ENCODE results near the gene TNFAIP2. TPM values are rescaled to one million over a fixed set of nuclear protein-coding genes. Genes with fewer than 3 reads are reported as not detected.

Gene TNFAIP2
- total RNA-seq, 4 donors from 2014 or later = 28.6 to 37.2 (median 31.2) TPM

DNA sequence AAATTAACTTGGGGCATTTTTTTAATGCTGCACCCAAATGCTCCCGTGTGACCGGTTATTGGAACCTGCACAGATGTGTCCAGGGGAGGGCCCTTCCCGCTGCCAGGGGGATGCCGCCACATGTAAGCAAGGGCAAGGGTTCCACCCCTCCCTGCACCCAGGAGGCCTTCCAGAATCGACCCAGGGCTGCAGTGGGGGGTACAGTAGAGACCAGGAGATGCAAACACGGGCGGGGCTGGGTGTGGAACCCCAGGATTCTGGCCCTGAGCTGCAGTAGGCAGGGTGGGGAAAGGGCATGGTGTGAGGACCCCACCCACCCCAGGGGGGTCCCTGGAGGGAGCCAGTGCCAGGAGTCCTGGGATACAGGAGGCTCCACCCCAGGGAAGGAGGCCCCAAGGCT, 54.1 kb downstream of the TNFAIP2 start:
- Histone ChIP-seq H3K36me3 (no peaks in the 10 kb centered on the region), H3K27me3 (no peaks in the 10 kb centered on the region), H3K4me1 (no peaks in the 10 kb centered on the region), H3K27ac (no peak overlapping the region), H3K9me3 (no peaks in the 10 kb centered on the region), H3K4me3 (replicated peaks in 1 of 3) (no peak overlapping the region)
- TF ChIP-seq POLR2A (IDR thresholded peaks at IDR 0.05) = no peak
- TF ChIP-seq CTCF (IDR thresholded peaks at IDR 0.05) = no peak
- DNase-seq = no peak
- 75% methylated on average over 5 to 7 of the region's 7 CpGs for WGBS, 2 donors
- intact Hi-C loops (cut with DNase I) = no loop called here

DNA sequence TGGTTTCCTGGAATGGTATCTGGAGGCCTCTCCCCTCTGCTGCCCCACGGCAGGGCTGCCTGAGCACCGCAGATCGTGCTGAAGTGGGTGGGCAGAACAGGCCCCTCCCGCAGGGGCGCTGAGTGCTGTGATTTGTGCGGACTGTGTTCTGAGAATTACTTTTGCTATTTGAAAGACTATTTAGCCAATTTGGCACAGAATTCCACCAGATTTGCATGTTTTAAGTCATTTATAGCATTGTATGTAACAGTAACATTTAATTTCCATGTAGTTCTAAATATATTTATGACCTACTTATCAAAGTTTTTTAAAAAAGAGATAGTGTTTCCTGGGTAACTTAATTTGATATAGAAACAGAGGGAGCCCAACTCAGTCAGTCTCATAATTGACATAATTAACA, 55.3 kb downstream of the TNFAIP2 start:
- no peaks in the 10 kb centered on the region for H3K9me3 ChIP-seq
- WGBS, 2 donors = 68 to 73% methylated on average over 6 of the region's 6 CpGs
- H3K4me3 ChIP-seq (replicated peaks in 1 of 3) = no peak overlapping the region
- TF ChIP-seq POLR2A (IDR thresholded peaks at IDR 0.05) (no peak), CTCF (IDR thresholded peaks at IDR 0.05) (no peak)
- H3K27me3 ChIP-seq = no peaks in the 10 kb centered on the region
- H3K36me3 ChIP-seq = no peaks in the 10 kb centered on the region
- intact Hi-C loops (cut with DNase I) = no loop called here
- H3K4me1 ChIP-seq = no peaks in the 10 kb centered on the region
- DNase-seq = no peak
- no peak overlapping the region for H3K27ac ChIP-seq

DNA sequence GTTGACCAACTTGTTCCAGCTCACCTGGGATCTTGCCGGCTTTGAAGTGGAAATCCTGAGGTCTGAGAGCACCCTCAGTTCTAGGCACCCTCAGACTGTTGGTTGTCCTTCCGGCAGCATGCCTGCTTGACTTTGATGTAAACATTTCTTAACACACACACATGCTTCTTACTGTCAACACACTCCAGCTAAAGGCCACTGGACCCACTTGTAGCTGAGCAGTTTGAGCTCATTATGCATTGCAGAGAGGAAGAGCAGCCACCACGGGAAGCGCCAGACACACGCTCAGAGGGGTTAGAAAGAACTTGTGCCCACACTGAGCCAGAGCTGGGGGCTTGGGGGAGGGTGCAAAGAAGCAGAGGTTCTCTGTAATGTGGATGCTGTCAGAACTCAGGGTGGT, 55.8 kb downstream of the TNFAIP2 start:
- Histone ChIP-seq H3K9me3 (no peaks in the 10 kb centered on the region), H3K27me3 (no peaks in the 10 kb centered on the region), H3K4me1 (no peaks in the 10 kb centered on the region), H3K27ac (no peak overlapping the region), H3K36me3 (no peaks in the 10 kb centered on the region), H3K4me3 (replicated peaks in 1 of 3) (no peak overlapping the region)
- intact Hi-C loops (cut with DNase I) = no loop called here
- DNase-seq = no peak
- WGBS, 2 donors = 61 to 63% methylated on average over 5 of the region's 5 CpGs
- no peak for TF ChIP-seq POLR2A (IDR thresholded peaks at IDR 0.05)
- no peak for TF ChIP-seq CTCF (IDR thresholded peaks at IDR 0.05)

DNA sequence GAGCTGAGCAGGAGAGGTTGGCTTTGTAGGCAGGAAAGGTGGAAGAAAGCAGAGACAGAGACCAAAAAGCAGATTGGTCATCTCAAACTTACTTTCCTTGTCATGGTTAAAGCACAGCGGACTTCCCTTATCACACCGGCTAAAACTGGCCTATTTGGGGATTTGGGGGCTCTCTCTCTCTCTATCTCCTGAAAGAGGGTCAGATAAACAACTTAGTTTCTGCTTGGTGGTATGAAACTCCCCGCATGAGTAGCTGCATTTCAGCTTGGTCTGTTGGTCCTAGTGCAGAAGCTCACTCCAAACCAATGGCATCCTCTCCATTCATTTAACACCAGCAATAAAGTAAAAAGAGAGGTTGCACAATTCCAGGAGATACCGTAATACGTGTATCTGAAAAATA, 57.1 kb downstream of the TNFAIP2 start:
- H3K36me3 ChIP-seq = no peaks in the 10 kb centered on the region
- no peaks in the 10 kb centered on the region for H3K27me3 ChIP-seq
- no peak overlapping the region for H3K27ac ChIP-seq
- H3K4me1 ChIP-seq = no peaks in the 10 kb centered on the region
- 95% methylated on average over 5 of the region's 5 CpGs for WGBS, 2 donors
- intact Hi-C loops (cut with DNase I) = no loop called here
- no peak overlapping the region for H3K4me3 ChIP-seq (replicated peaks in 1 of 3)
- H3K9me3 ChIP-seq = no peaks in the 10 kb centered on the region
- TF ChIP-seq CTCF (IDR thresholded peaks at IDR 0.05) (no peak), POLR2A (IDR thresholded peaks at IDR 0.05) (no peak)
- DNase-seq = no peak

DNA sequence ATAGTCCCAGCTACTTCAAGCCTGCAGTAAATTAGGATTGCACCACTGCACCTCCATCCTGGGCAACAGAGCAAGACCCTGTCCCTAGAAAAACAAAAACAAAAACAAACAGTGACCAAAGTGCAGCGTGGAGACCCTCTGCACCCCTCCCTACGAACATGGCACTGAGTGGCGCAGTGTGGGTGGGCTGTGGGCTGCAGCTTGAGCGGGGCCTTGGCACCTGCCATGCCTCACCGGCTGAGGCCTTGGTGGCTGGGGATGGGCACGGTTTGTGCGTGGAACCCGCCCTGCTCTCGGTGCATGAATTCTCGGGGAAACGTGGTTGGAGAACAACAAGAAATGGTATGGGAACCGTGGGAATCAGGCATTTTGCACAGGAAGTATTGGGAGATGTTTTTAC, 60.8 kb downstream of the TNFAIP2 start:
- intact Hi-C loops (cut with DNase I) = no loop called here
- Histone ChIP-seq H3K4me1 (peaks cover 4 to 8% of the 10 kb centered on the region in 2 donors), H3K27me3 (no peaks in the 10 kb centered on the region), H3K4me3 (replicated peaks in 1 of 3) (no peak overlapping the region), H3K36me3 (no peaks in the 10 kb centered on the region), H3K9me3 (no peaks in the 10 kb centered on the region), H3K27ac (no peak overlapping the region)
- WGBS, 2 donors = 80 to 90% methylated on average over 12 of the region's 12 CpGs
- no peak for DNase-seq
- TF ChIP-seq CTCF (IDR thresholded peaks at IDR 0.05) (no peak), POLR2A (IDR thresholded peaks at IDR 0.05) (no peak)

All from thyroid gland (tissue), 4 donors.